Body of pancreas (tissue), 4 donors: ENCODE results near the gene GOLGA8M. TPM values are rescaled to one million over a fixed set of nuclear protein-coding genes. Genes with fewer than 3 reads are reported as not detected.
"Not testable (repeated sequence)": the region's sequence is repeated elsewhere in the genome, so short reads cannot be mapped to it uniquely, and the experiment has no call there.

ENCODE experiments used
- ATAC-seq: fragments of 150-250 bp; one replicate; pipeline ENCODE4 v1.9.1; 2016
- DNase-seq, 4 donors: peaks; one replicate each; pipeline ENCODE4 v3.0.0-alpha.2; 2019
- H3K27ac ChIP-seq, 4 donors: fragments of 200-600 bp; sonication (generic); 1 replicate in 3 of 4; 2 replicates in 1 of 4; pipeline versions ENCODE4 v1.5.1 to v1.6.1; 2016 to 2019; ENCODE audit warnings: mild to moderate bottlenecking in 1 of 4, mixed read lengths in 1 of 4, moderate library complexity in 1 of 4
- H3K27me3 ChIP-seq, 2 donors: fragments of 200-600 bp; sonication (generic); one replicate each; pipeline ENCODE4 v1.6.0; 2016; ENCODE audit warnings: mild to moderate bottlenecking in 1 of 2
- H3K36me3 ChIP-seq, 2 donors: fragments of 200-600 bp; sonication (generic); replicated peaks in 1 of 2; 2 replicates each; pipeline ENCODE4 v1.5.1; 2016; ENCODE audit warnings: low read depth in 2 of 2; ENCODE audit not compliant: insufficient read depth in 1 of 2
- H3K4me1 ChIP-seq: fragments of 200-600 bp; sonication (generic); one replicate; pipeline ENCODE4 v1.6.0; 2016
- H3K4me3 ChIP-seq, 2 donors: fragments of 200-600 bp; sonication (generic); 1 replicate in 1 of 2; 2 replicates in 1 of 2; pipeline ENCODE4 v1.5.1; 2016 to 2019
- H3K9me3 ChIP-seq, 3 donors: fragments of 200-600 bp; sonication (generic); 1 replicate in 2 of 3; 2 replicates in 1 of 3; pipeline ENCODE4 v1.5.1; 2016
- CTCF ChIP-seq, 7 experiments: fragments of 450-650 bp in 4 of 7; fragments of 200-600 bp in 3 of 7; sonication (generic) in 3 of 7; IDR thresholded peaks; one replicate each; pipeline ENCODE4 v1.5.1; 2016 to 2019; ENCODE audit warnings: antibody characterized with exemption in 7 of 7
- POLR2A ChIP-seq, 3 donors: fragments of 450-650 bp; IDR thresholded peaks; one replicate each; pipeline ENCODE4 v1.6.1; 2016; ENCODE audit warnings: antibody characterized with exemption in 3 of 3, mild to moderate bottlenecking in 2 of 3
- WGBS, 2 donors: methylation state at CpG; one replicate each; pipeline ENCODE4 v1.1.5; 2017; 5-methylcytosine and 5-hydroxymethylcytosine counted together
- intact Hi-C: fragments of 100-400 bp; cut with DNase I; formaldehyde crosslinking; loops from one replicate; pipeline ENCODE4 v1.15.1; 2023
- total RNA-seq, 2 donors: library from RNA; depleted of rRNA; stranded (reverse); fragments of >200 nt; gene quantifications; one replicate each; pipeline ENCODE4 v1.1.0, GENCODE V29; 2016

The GOLGA8M gene
- total RNA-seq = not detected

GRCh38 chr15:28712270-28712669 lies at the start of gene GOLGA8M:
Gene GOLGA8M (minus strand): TSS chr15:28712421. CDS start chr15:28712323, 98 bp downstream.
- H3K9me3 ChIP-seq, H3K4me3 ChIP-seq, H3K4me1 ChIP-seq, intact Hi-C loops, H3K27ac ChIP-seq, H3K27me3 ChIP-seq, H3K36me3 ChIP-seq, ATAC-seq, DNase-seq: not testable (repeated sequence)
- 100% methylated on average over 2 of the region's 10 CpGs; no CpG with 5 or more reads in 1 of the 2 donors for WGBS, 2 donors

- 69 to 77% methylated on average over 6 of the region's 6 CpGs for WGBS, 2 donors
- ATAC-seq, H3K27me3 ChIP-seq, intact Hi-C loops, H3K4me1 ChIP-seq, H3K4me3 ChIP-seq, H3K36me3 ChIP-seq, H3K9me3 ChIP-seq, DNase-seq, H3K27ac ChIP-seq: not testable (repeated sequence)
Observed at GRCh38 chr15:28742890-28743289, 30.7 kb upstream of the GOLGA8M start.

- H3K27ac ChIP-seq = peak overlapping the region in 2 of 4 donors; percentile 77 to 87
- H3K4me1 ChIP-seq, intact Hi-C loops, H3K27me3 ChIP-seq, H3K9me3 ChIP-seq, H3K36me3 ChIP-seq, ATAC-seq, H3K4me3 ChIP-seq: not testable (repeated sequence)
- peak in 1 of 4 donors; percentile 9 for DNase-seq
- 6 to 8% methylated on average over 6 to 9 of the region's 9 CpGs for WGBS, 2 donors
Observed at GRCh38 chr15:28738590-28739292, 26.5 kb upstream of the GOLGA8M start.

- intact Hi-C loops = not testable (repeated sequence)
- WGBS, 2 donors = 0 to 4% methylated on average over 2 to 3 of the region's 23 CpGs
Observed at GRCh38 chr15:28738200-28738561, 26.0 kb upstream of the GOLGA8M start.

GRCh38 chr15:28737521-28738199 lies 25.4 kb upstream of the GOLGA8M start:
- H3K27ac ChIP-seq = peak overlapping the region; percentile 73 to 92 (median 88)
- DNase-seq = peak; percentile 54 to 72 (median 57)
- H3K27me3 ChIP-seq, H3K4me3 ChIP-seq, H3K36me3 ChIP-seq, H3K9me3 ChIP-seq, intact Hi-C loops, H3K4me1 ChIP-seq: not testable (repeated sequence)
- ATAC-seq = peak; percentile 94
- TF ChIP-seq POLR2A (IDR thresholded peaks at IDR 0.05) = peak; percentile 20 to 37 (median 31)
- 0% methylated on average over 6 to 68 of the region's 101 CpGs for WGBS, 2 donors

More at GRCh38 chr15:28738200-28738561, 26.0 kb upstream of the GOLGA8M start:
- H3K4me1 ChIP-seq, H3K36me3 ChIP-seq, H3K9me3 ChIP-seq, H3K4me3 ChIP-seq, H3K27me3 ChIP-seq, ATAC-seq, DNase-seq: not testable (repeated sequence)
- H3K27ac ChIP-seq = peak overlapping the region in 3 of 4 donors; percentile 87 to 92 (median 88)

- H3K9me3 ChIP-seq, H3K4me3 ChIP-seq, ATAC-seq, H3K27me3 ChIP-seq, H3K4me1 ChIP-seq, intact Hi-C loops, H3K36me3 ChIP-seq, H3K27ac ChIP-seq: not testable (repeated sequence)
- WGBS, 2 donors = 6% methylated on average over 2 of the region's 2 CpGs; no CpG with 5 or more reads in 1 of the 2 donors
- peak; percentile 47 to 74 (median 66) for DNase-seq
- TF ChIP-seq CTCF (IDR thresholded peaks at IDR 0.05) = peak in 4 of 7 experiments; percentile 26 to 45 (median 30)
Observed at GRCh38 chr15:28728061-28728460, 15.8 kb upstream of the GOLGA8M start.

GRCh38 chr15:28727026-28727425 lies 14.8 kb upstream of the GOLGA8M start:
- intact Hi-C loops, H3K9me3 ChIP-seq, ATAC-seq: not testable (repeated sequence)

More at GRCh38 chr15:28727026-28727425, 14.8 kb upstream of the GOLGA8M start:
- not testable (repeated sequence) for H3K4me3 ChIP-seq, H3K27me3 ChIP-seq, DNase-seq, H3K4me1 ChIP-seq, H3K27ac ChIP-seq, H3K36me3 ChIP-seq
- 87 to 93% methylated on average over 14 of the region's 14 CpGs for WGBS, 2 donors
